DOHH2 (cell line): ENCODE data around the gene MALAT1.

Source experiments
- H3F3A ChIP-seq: fragments of 200-600 bp; sonication (generic), shearing (Covaris generic); 2 replicates; pipeline ENCODE4 v1.6.0; 2016; ENCODE audit warnings: antibody characterized with exemption, mild to moderate bottlenecking; ENCODE audit not compliant: control insufficient read depth, insufficient read depth
- H3K27ac ChIP-seq: fragments of 200-600 bp; sonication (generic); 2 replicates; pipeline ENCODE4 v1.5.1; 2014; ENCODE audit warnings: low read depth, mild to moderate bottlenecking, low read length, moderate library complexity
- H3K27me3 ChIP-seq: fragments of 200-600 bp; sonication (generic); 2 replicates; pipeline ENCODE4 v1.6.1; 2014; ENCODE audit warnings: mild to moderate bottlenecking, low read length, mixed read lengths; ENCODE audit not compliant: control insufficient read depth
- H3K36me3 ChIP-seq: fragments of 200-600 bp; sonication (generic); 2 replicates; pipeline ENCODE4 v1.6.1; 2014; ENCODE audit warnings: mild to moderate bottlenecking, low read length, moderate library complexity, mixed read lengths; ENCODE audit not compliant: control insufficient read depth
- H3K4me1 ChIP-seq: fragments of 200-600 bp; sonication (generic); 2 replicates; pipeline ENCODE4 v1.6.1; 2014; ENCODE audit warnings: mild to moderate bottlenecking, low read length, mixed read lengths; ENCODE audit not compliant: control insufficient read depth
- H3K4me2 ChIP-seq: fragments of 200-600 bp; sonication (generic); 2 replicates; pipeline ENCODE4 v1.6.0; 2014; ENCODE audit warnings: mild to moderate bottlenecking, low read length, moderate library complexity
- H3K4me3 ChIP-seq: fragments of 200-600 bp; sonication (generic); 2 replicates; pipeline ENCODE4 v1.5.1; 2014; ENCODE audit warnings: mild to moderate bottlenecking, low read length, mixed read lengths
- H3K79me2 ChIP-seq: fragments of 200-600 bp; sonication (generic); 2 replicates; pipeline ENCODE4 v1.6.1; 2014; ENCODE audit warnings: mild to moderate bottlenecking, low read length, mixed read lengths; ENCODE audit not compliant: control insufficient read depth
- H3K9me2 ChIP-seq: fragments of 200-600 bp; sonication (generic); replicated peaks from 2 replicates; pipeline ENCODE4 v1.6.1; 2014; ENCODE audit warnings: mild to moderate bottlenecking, low read length, mixed read lengths; ENCODE audit not compliant: control insufficient read depth
- H3K9me3 ChIP-seq: fragments of 200-600 bp; sonication (generic); 2 replicates; pipeline ENCODE4 v1.6.1; 2014; ENCODE audit warnings: antibody characterized with exemption, low read length, mixed read lengths; ENCODE audit not compliant: control insufficient read depth, insufficient read depth
- H4K20me1 ChIP-seq: fragments of 200-600 bp; sonication (generic); 2 replicates; pipeline ENCODE4 v1.6.0; 2014; ENCODE audit warnings: low read depth, mild to moderate bottlenecking, antibody characterized with exemption, low read length, moderate library complexity; ENCODE audit not compliant: control insufficient read depth, insufficient read depth
- CTCF ChIP-seq: fragments of 200-600 bp; sonication (generic); IDR thresholded peaks from one replicate; pipeline ENCODE4 v1.5.1; 2014; ENCODE audit warnings: antibody characterized with exemption, mild to moderate bottlenecking, low read depth, low read length; ENCODE audit not compliant: poor library complexity, severe bottlenecking
- EZH2phosphoT487 ChIP-seq: fragments of 200-600 bp; sonication (generic); IDR thresholded peaks from 2 replicates; pipeline ENCODE4 v1.6.1; 2017; ENCODE audit warnings: borderline replicate concordance, mild to moderate bottlenecking, antibody characterized with exemption, low read length, moderate library complexity, mixed read lengths

The MALAT1 gene

GRCh38 chr11:65535102-65535501 is 36.3 kb downstream of the MALAT1 start:
- Histone ChIP-seq H3F3A (no peaks in the 10 kb centered on the region; the same call in 1 of the 2 replicates), H3K9me3 (no peaks in the 10 kb centered on the region), H3K27me3 (no peaks in the 10 kb centered on the region), H3K9me2 (no peaks in the 10 kb centered on the region), H3K79me2 (no peaks in the 10 kb centered on the region), H3K4me3 (no peak overlapping the region), H4K20me1 (no peaks in the 10 kb centered on the region), H3K4me2 (no peak overlapping the region), H3K36me3 (peaks cover 33% of the 10 kb centered on the region), H3K27ac (no peak overlapping the region), H3K4me1 (peaks cover 6% of the 10 kb centered on the region; the same call in 1 of the 2 replicates)
- no peak for TF ChIP-seq CTCF
- TF ChIP-seq EZH2phosphoT487, result no peak

- H3F3A ChIP-seq, result no peaks in the 10 kb centered on the region; the same call in 1 of the 2 replicates
- H3K79me2 ChIP-seq, result no peaks in the 10 kb centered on the region
- H3K27ac ChIP-seq, result no peak overlapping the region
Observed at GRCh38 chr11:65536412-65537295, 37.8 kb downstream of the MALAT1 start.

DNA sequence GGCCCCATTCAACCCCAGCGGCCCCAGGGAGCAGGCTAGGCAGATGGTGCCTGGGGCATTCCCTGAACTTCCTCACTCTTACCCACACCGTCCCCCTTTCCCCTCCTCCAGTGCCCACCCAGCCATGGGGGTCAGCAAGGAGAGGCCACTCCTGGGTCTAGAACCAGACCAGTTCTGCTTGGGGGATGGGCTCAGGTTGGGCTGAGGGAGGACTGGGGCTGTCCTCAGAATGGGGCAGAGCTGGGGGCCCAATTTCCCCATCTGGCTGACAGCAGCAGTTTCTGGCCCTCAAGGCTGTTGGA is 38.4 kb downstream of the MALAT1 start:
- Histone ChIP-seq H3F3A (no peaks in the 10 kb centered on the region; the same call in 1 of the 2 replicates), H3K4me3 (no peak overlapping the region), H3K9me3 (no peaks in the 10 kb centered on the region), H4K20me1 (no peaks in the 10 kb centered on the region), H3K27ac (no peak overlapping the region), H3K27me3 (no peaks in the 10 kb centered on the region), H3K9me2 (no peaks in the 10 kb centered on the region), H3K79me2 (no peaks in the 10 kb centered on the region), H3K4me1 (peaks cover 17% of the 10 kb centered on the region), H3K36me3 (peaks cover 14% of the 10 kb centered on the region), H3K4me2 (no peak overlapping the region)
- TF ChIP-seq EZH2phosphoT487 (no peak), CTCF (no peak)

More at GRCh38 chr11:65536412-65537295, 37.8 kb downstream of the MALAT1 start:
- Histone ChIP-seq H3K27me3 (no peaks in the 10 kb centered on the region), H3K9me2 (no peaks in the 10 kb centered on the region), H3K9me3 (no peaks in the 10 kb centered on the region), H3K36me3 (peaks cover 17% of the 10 kb centered on the region), H4K20me1 (no peaks in the 10 kb centered on the region), H3K4me2 (no peak overlapping the region), H3K4me1 (peaks cover 15% of the 10 kb centered on the region), H3K4me3 (no peak overlapping the region)
- TF ChIP-seq CTCF, result no peak
- no peak for TF ChIP-seq EZH2phosphoT487
